Stimulated activated CD4-positive, alpha-beta T cell treated with anti-CD3 and anti-CD28 coated beads, Interleukin-4, amount 100 ng/mL, for 1 hour (primary cell): ENCODE measurements around the gene GSTM3.
"Not testable (repeated sequence)": the region's sequence is repeated elsewhere in the genome, so short reads cannot be mapped to it uniquely, and the experiment has no call there.

Experiments used
- DNase-seq: peaks from one replicate; pipeline ENCODE4 v3.0.0-alpha.2; 2020

The GSTM3 gene

GRCh38 chr1:109694400-109694799 lies 46.4 kb downstream of the GSTM3 start:
- not testable (repeated sequence) for DNase-seq

- no peak for DNase-seq
Observed at GRCh38 chr1:109691759-109692158, 49.1 kb downstream of the GSTM3 start.

DNA sequence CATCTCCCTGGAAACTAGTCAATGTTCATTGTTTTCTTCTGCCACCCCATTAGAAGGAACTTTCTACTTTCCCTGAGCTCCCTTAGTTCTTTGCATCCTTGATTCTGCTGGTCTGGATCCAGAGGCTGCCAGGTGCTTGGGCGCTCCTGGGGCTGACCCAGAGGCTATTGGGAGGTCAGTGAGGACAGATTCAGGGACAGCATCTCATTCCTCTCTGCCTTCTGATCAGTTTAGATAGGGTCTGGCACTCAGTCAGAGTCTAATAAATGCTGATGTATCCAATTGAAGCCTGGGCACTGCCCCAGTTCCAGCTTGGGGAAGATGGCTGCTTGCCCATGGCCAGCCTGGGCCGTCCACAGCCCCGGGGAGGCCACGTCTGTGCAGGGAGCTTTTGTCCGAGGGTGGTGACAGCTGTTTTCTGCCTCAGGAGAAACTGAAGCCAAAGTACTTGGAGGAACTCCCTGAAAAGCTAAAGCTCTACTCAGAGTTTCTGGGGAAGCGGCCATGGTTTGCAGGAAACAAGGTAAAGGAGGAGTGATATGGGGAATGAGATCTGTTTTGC lies 50.9 kb downstream of the GSTM3 start:
- DNase-seq = no peak

DNA sequence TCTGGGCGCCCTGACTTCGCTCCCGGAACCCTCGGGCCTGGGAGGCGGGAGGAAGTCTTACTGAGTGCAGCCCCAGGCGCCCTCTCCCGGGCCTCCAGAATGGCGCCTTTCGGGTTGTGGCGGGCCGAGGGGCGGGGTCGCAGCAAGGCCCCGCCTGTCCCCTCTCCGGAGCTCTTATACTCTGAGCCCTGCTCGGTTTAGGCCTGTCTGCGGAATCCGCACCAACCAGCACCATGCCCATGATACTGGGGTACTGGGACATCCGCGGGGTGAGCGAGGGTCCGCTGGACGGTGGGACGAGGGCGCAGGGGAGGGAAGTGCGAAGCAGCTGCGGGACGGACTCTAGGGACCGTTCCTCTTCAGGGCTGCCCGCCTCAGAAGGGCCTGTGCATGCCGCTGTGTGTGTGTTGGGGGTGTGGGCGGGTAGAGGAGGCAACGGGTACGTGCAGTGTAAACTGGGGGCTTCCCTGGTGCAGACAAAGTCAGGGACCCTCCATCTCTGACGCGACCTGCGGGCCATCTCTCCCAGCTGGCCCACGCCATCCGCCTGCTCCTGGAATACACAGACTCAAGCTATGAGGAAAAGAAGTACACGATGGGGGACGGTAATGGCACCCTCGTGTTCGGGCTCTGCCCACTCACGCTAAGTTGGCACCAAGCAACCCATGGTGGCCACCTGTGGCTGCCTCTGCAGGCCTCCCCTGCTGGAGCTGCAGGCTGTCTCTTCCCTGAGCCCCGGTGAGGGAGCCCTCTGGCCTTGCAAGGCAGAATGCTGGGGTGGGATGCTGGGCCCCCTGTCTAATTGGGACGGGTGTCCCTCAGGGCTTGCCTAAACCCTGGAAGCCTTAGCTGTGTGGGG lies 53.0 kb downstream of the GSTM3 start, which contains the start of gene GSTM1:
Gene GSTM1 (plus strand): TSS at position 177 of the 859 bp plus-strand sequence. CDS start 57 bp downstream, at position 234.
- no peak for DNase-seq

DNA sequence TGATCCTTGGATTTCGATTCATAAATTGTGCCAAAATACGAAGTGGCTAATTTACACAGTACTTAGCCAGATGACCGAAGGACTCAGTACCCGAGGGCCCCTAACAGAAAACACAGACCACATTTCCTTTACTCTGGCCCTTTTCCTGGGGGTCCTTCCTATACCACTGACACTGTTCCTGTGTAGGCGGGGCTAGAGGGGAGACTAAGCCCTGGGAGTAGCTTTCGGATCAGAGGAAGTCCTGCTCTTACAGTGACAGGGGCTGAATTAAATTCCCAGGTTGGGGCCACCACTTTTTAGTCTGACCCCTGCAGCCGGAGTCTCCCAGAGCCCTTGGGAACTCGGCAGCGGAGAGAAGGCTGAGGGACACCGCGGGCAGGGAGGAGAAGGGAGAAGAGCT lies 53.7 kb downstream of the GSTM3 start:
- DNase-seq = not testable (repeated sequence)

- DNase-seq = not testable (repeated sequence)
Observed at GRCh38 chr1:109685890-109686289, 54.9 kb downstream of the GSTM3 start.

DNA sequence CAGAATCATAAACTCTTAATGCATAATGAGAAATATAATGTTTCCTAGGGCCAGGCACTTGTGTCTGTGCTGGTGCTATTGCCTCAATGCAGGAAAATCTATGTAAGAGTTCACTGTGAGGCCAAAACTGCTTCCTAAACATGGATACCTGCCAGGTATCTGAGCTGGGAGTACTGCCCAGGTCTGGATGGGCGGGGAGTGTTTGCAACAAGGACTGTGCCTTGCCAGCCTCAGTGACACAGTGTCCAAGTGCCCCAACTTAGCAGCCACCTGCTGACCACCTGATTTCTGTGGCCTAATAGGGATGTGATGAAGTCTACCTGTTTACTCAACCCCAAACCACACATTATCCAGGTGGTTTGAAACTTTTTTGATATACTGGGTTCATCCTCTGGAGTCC lies 55.4 kb downstream of the GSTM3 start:
- not testable (repeated sequence) for DNase-seq

DNA sequence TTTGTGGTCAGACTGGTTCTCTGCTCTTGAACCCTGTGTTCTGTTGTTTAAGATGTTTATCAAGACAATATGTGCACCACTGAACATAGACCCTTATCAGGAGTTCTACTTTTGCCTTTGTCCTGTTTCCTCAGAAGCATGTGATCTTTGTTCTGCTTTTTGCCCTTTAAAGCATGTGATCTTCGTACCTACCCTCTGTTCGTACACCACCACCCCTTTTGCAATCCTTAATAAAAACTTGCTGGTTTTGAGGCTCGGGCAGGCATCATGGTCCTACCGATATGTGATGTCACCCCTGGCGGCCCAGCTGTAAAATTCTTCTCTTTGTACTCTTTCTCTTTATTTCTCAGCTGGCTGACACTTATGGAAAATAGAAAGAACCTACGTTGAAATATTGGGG lies 56.1 kb downstream of the GSTM3 start:
- DNase-seq = not testable (repeated sequence)
